Measurements from ENCODE around the gene SURF2.
"Not testable (repeated sequence)": the region's sequence is repeated elsewhere in the genome, so short reads cannot be mapped to it uniquely, and the experiment has no call there.

Gene SURF2

DNA sequence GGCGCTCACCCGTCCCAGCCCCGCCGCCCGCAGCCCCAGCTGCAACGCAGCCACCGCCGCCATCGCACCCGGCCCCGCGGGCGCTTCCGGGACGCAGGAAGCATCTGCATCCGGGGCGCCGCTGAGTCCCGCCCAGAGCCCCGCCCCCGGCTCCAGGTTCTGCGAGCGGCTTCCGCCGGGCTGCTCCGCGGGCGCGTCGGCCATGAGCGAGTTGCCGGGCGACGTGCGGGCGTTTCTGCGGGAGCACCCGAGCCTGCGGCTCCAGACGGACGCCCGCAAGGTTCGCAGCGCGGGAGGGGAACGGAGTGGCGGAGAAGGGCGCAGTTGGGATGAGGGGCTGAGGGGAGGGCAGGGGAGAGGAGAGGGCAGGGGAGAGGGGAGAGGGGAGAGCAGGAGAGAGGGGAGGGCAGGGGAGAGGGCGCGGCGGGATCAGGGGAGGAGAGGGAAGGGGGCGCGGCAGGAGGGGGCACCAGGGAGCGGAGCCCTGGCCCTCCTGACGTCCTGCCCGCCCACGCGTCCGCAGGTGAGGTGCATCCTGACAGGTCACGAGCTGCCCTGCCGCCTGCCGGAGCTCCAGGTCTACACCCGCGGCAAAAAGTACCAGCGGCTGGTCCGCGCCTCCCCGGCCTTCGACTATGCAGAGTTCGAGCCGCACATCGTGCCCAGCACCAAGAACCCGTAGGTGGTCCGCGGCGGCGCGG is at the start of gene SURF2, which contains the start of gene SURF1:
SURF2 (plus strand) TSS at position 160 of the 701 bp plus-strand sequence; CDS start at position 203, 43 bp downstream.
SURF1 (minus strand) TSS at position 97 of the 701 bp plus-strand sequence; CDS start at position 63, 34 bp downstream.
- TF ChIP-seq, protein P1, sequence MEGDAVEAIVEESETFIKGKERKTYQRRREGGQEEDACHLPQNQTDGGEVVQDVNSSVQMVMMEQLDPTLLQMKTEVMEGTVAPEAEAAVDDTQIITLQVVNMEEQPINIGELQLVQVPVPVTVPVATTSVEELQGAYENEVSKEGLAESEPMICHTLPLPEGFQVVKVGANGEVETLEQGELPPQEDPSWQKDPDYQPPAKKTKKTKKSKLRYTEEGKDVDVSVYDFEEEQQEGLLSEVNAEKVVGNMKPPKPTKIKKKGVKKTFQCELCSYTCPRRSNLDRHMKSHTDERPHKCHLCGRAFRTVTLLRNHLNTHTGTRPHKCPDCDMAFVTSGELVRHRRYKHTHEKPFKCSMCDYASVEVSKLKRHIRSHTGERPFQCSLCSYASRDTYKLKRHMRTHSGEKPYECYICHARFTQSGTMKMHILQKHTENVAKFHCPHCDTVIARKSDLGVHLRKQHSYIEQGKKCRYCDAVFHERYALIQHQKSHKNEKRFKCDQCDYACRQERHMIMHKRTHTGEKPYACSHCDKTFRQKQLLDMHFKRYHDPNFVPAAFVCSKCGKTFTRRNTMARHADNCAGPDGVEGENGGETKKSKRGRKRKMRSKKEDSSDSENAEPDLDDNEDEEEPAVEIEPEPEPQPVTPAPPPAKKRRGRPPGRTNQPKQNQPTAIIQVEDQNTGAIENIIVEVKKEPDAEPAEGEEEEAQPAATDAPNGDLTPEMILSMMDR (IDR thresholded peaks at IDR 0.05; ENCODE audit: low read depth, low read length) = no peak
- no peak for DNase-seq (ENCODE audit: extremely low read depth, low read depth)

DNA sequence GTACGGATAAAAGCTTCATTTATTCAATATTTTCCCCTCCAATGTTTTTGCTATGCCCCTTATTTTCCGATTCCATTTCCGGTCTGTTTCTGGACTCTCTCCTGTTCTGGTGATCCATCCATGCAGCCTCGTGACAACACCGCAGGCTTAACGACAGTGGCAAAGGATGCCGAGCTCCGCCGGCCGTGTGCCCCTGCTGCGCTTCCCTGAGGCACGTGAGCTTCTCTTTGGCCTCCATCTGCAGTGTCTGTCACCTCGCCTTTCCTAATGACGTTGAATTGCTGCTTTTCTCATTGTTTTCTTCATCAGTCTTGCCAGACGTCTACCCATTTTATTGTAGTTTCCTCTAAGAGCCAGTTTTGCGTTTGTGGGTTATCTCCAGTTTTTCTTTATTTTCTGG is 49.0 kb upstream of the SURF2 start:
- DNase-seq (ENCODE audit: extremely low read depth, low read depth) = no peak
- TF ChIP-seq, protein P1 (IDR thresholded peaks at IDR 0.05; ENCODE audit: low read depth, low read length) = no peak

DNA sequence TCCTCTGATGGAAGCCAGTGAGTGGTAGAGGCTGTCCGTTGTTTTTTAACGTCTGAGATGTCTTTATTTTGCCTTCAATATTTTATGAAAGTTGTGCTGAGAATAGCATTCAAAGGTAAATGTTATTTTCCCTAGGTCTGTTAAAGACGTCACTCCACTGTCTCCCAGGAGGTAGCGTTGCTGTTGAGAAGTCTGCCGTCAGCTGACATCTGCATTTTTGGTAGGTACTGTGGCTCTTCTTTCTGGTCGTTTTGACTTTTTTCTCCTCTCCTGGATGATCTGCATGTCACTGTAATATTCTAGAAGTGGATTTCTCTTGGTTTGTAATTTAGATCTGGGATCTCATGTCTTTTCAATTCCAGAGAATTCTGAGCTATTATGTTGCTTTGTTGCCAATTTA is 46.7 kb upstream of the SURF2 start:
- TF ChIP-seq, protein P1 (IDR thresholded peaks at IDR 0.05; ENCODE audit: low read depth, low read length) = no peak
- DNase-seq (ENCODE audit: extremely low read depth, low read depth) = no peak

DNA sequence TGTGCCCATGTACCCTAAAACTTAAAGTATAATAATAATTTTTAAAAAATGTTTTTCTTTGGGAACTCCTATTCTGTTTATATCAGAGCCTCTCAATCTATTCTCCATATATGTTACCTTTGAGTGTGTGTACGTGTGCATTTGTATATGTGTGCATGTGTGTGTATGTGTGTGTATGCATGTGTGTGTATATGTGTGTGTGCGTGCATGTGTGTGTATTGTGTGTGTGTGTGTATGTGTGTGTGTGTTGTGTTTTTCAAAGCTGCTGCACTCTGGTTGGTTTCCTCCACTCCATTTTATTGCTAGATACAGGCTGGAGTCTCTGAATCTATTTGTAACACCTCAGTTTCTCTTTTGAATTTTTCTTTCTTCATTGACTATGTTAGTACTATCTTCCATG is 40.4 kb upstream of the SURF2 start:
- TF ChIP-seq, protein P1 (IDR thresholded peaks at IDR 0.05; ENCODE audit: low read depth, low read length) = no peak
- DNase-seq (ENCODE audit: extremely low read depth, low read depth) = no peak

DNA sequence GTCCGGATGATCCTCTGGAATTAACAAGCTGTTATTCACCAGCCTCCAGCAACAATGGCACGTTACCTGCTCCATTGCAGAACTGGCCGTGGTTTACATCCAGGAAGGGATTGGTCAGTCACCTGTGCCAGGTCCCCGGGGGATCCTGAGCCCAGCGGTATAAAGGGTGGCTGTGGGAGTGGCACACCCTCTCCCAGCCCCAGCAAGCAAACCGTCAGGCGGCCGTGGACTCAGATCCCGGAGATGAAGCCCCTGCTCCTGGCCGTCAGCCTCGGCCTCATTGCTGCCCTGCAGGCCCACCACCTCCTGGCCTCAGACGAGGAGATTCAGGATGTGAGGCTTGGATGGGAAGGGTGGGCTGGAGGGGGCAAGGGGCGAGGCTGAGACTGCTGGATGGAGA is 38.8 kb upstream of the SURF2 start:
- not testable (repeated sequence) for DNase-seq (ENCODE audit: extremely low read depth, low read depth)

DNA sequence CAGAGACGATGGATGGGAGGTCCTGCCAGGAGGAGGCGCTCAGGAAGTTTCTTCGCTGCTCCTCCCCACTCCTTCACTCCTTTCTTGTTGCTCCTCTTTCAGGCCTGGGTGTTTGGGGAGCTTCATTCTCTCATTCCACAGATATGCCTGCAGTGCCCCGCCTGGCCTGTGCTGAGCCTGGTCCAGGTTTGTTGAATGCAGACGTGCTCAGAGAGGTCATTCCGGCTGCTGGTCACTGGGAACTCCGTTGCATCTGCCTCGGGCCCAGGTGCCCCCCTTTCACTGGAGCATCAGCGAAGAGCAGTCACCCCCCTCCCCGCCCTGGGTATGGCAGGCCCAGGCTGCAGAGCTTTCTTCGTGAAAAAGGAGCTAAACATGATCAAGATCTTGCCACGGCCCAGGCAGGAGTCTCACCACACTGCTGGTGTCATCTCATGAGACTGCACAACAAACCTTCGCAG is 35.9 kb upstream of the SURF2 start:
- DNase-seq (ENCODE audit: extremely low read depth, low read depth) = no peak
- TF ChIP-seq, protein P1 (IDR thresholded peaks at IDR 0.05; ENCODE audit: low read depth, low read length) = no peak

DNA sequence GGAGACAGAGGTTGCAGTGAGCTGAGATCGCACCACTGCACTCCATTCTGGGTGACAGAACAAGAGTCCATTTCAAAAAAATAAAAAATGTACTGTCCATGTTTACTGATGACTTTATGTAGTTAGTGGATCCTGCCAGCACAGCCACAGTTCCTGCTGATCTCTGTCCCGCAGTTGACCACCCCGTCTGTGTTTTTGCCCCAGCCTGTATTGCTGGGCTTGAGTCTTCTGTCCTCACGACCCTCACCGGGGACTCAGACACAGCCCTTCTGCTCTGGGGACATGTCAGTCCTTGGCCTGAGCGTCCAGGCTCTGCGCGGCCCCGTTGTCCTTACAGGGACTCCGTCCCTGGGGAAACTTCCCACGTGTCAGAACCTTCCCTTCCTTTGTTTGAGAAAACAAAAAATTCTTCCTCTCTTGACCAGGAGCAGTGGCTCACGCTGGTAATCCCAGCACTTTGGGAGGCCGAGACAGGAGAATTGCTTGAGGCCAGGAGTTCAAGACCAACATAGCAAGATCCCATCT is 34.9 kb upstream of the SURF2 start:
- DNase-seq (ENCODE audit: extremely low read depth, low read depth) = no peak
- TF ChIP-seq, protein P1 (IDR thresholded peaks at IDR 0.05; ENCODE audit: low read depth, low read length) = no peak
